Endothelial cell of umbilical vein (primary cell): ENCODE data around the gene NME5.

Experiments
- CTCF ChIP-seq, 2 donors: IDR thresholded peaks; 1 replicate in 1 of 2; 2 replicates in 1 of 2; pipeline ENCODE4 v1.5.1; 2011; ENCODE audit warnings: low read length in 2 of 2, mild to moderate bottlenecking in 2 of 2, moderate library complexity in 2 of 2, control low read depth in 1 of 2, inconsistent platforms in 1 of 2, low read depth in 1 of 2; ENCODE audit not compliant: insufficient read depth in 1 of 2; ENCODE audit errors: extremely low read depth in 1 of 2
- EZH2 ChIP-seq: IDR thresholded peaks from 2 replicates; pipeline ENCODE4 v1.6.1; 2012; ENCODE audit warnings: borderline replicate concordance, low read depth, mild to moderate bottlenecking, moderate library complexity, low read length, inconsistent platforms; ENCODE audit not compliant: severe bottlenecking
- FOS ChIP-seq: IDR thresholded peaks from 2 replicates; pipeline ENCODE4 v1.6.1; 2011; ENCODE audit warnings: mild to moderate bottlenecking, low read length, moderate library complexity, borderline replicate concordance; ENCODE audit not compliant: insufficient read depth
- GATA2 ChIP-seq: IDR thresholded peaks from 2 replicates; pipeline ENCODE4 v1.7.0; 2011; ENCODE audit warnings: low read depth, mild to moderate bottlenecking, moderate library complexity, mixed read lengths, low read length; ENCODE audit not compliant: insufficient read length, insufficient read depth
- JUN ChIP-seq: IDR thresholded peaks from 2 replicates; pipeline ENCODE4 v1.6.1; 2011; ENCODE audit warnings: borderline replicate concordance, low read depth; ENCODE audit not compliant: insufficient read length, insufficient read depth
- MYC ChIP-seq: IDR thresholded peaks from one replicate; pipeline ENCODE4 v1.6.1; 2011; ENCODE audit warnings: mild to moderate bottlenecking, low read depth, low read length
- POLR2A ChIP-seq: IDR thresholded peaks from 2 replicates; pipeline ENCODE4 v1.6.1; 2012; ENCODE audit warnings: low read depth, mild to moderate bottlenecking, control low read depth, low read length
- POLR2AphosphoS5 ChIP-seq: IDR thresholded peaks from 2 replicates; pipeline ENCODE4 v1.6.1; 2012; ENCODE audit warnings: low read depth, mild to moderate bottlenecking, control low read depth, low read length, moderate library complexity; ENCODE audit not compliant: insufficient read depth
- TF ChIP-seq, protein P1 (sequence below): IDR thresholded peaks from 2 replicates; pipeline ENCODE4 v1.6.1; 2011; ENCODE audit not compliant: insufficient read depth, insufficient read length

DNA sequence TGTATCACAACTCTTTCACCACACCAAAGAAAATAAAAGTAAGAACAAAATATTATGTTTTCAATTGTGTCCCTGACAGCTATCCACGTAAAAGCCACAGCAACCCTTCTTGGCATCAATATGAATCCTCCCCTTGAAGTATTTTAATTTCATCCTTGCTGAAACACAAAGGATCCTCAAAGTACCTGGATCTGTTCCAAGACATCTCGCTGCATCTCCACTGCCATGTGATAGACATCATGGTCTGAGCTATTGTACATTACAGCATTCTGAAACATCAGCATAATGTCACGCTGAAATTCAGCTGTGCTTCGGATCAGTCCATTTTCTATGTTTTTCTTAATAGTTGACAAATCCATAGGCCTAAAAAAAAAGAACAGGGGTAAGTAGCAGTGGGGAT is 21.5 kb upstream of the NME5 start:
- TF ChIP-seq CTCF (IDR thresholded peaks at IDR 0.05; ENCODE audit: extremely low read depth in 1 of 2, insufficient read depth in 1 of 2, low read depth in 1 of 2, low read length in 2 of 2) (no peak), POLR2AphosphoS5 (no peak), GATA2 (no peak), POLR2A (no peak), MYC (no peak), EZH2 (no peak), FOS (no peak), JUN (no peak)
- TF ChIP-seq, protein P1, sequence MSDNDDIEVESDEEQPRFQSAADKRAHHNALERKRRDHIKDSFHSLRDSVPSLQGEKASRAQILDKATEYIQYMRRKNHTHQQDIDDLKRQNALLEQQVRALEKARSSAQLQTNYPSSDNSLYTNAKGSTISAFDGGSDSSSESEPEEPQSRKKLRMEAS = no peak
